Measurements from ENCODE around the gene CGREF1.
"Not testable (repeated sequence)": the region's sequence is repeated elsewhere in the genome, so short reads cannot be mapped to it uniquely, and the experiment has no call there.

The CGREF1 gene

DNA sequence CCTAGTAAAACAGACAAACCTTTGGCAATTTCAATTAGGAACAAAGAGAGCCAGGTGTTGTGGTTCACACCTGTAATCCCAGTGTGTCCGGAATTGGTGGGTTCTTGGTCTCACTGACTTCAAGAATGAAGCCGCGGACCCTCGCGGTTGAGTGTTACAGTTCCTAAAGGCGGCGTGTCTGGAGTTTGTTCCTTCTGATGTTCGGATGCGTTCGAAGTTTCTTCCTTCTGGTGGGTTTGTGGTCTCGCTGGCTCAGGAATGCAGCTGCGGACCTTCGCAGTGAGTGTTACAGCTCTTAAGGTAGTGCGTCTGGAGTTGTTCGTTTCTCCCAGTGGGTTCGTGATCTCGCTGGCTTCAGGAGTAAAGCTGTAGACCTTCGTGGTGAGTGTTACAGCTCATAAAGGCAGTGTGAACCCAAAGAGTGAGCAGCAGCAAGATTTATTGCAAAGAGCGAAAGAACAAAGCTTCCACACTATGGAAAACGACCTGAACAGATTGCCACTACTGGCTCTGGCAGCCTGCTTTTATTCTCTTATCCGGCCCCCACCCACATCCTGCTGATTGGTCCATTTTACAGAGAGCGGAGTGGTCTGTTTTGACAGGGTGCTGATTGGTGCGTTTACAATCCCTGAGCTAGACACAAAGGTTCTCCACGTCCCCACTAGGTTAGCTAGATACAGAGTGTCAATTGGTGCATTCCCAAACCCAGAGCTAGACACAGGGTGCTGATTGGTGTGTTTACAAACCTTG is 8.2 kb downstream of the CGREF1 start:
- not testable (repeated sequence) for DNase-seq

GRCh38 chr2:27109083-27109482 is 9.8 kb downstream of the CGREF1 start:
- DNase-seq, result no peak

- DNase-seq, result no peak
Measured at GRCh38 chr2:27108221-27108620, 10.7 kb downstream of the CGREF1 start.

DNA sequence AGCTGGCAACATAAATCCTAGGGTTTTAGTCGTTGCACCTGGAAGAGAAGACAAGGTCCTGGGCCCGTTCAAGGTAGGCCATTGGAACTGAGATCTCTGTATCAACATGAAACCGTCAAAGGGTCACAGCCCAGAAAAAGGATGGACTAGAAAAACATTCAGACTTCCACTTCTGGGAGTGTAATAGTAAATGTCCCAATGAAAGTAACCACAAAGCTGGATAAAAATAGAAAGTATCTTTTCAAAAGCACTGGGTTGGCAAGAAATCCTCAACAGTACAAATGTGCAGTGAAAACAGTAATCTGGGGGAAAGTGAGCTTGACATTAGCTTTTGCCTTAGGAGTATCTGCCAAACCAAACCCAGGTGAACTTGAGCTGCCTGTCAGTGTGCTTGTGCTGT is 12.9 kb downstream of the CGREF1 start:
- no peak for DNase-seq

DNA sequence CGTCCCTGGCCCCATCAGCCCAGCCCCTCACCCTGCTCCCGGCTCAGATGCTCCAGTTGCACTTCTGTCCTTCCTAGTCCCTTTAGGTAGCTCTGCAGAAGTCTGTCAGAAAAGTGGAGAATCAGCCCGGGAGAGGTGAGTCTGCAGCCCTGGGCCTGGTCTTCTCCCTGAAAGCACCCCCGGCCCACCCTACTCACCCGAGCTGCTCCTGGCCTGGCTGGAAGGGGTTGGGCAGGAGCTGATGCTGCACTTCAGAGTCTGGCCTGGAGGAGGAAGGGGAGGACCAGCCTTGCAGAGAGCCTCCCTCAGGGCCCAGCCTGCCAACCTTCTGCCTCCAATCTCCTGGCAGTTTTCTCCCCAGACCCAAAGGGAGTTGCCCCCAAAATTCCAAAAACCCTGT is 16.6 kb downstream of the CGREF1 start:
- no peak for DNase-seq

GRCh38 chr2:27100036-27100435 is 18.9 kb downstream of the CGREF1 start:
- no peak for DNase-seq

GRCh38 chr2:27099334-27099955 is 19.5 kb downstream of the CGREF1 start:
- DNase-seq, result no peak

DNA sequence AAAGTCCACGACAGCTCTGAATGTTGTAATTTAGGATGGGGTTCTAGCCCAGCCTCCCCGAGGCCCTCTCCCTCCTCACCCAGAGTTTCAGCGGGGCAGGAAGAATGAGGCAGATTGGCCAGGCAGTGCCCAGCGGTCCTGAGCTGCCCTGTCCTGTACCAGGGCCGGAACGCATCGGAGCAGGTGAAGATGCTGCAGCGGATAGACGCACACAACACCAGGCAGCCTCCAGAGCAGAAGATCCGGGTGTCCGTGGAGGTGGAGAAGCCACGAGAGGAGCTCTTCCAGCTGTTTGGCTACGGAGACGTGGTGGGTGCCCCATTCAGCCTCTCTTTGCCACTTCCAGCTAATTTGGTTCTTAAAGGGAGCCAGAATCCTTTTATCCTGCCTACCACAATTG is 21.6 kb downstream of the CGREF1 start:
- DNase-seq, result no peak

DNA sequence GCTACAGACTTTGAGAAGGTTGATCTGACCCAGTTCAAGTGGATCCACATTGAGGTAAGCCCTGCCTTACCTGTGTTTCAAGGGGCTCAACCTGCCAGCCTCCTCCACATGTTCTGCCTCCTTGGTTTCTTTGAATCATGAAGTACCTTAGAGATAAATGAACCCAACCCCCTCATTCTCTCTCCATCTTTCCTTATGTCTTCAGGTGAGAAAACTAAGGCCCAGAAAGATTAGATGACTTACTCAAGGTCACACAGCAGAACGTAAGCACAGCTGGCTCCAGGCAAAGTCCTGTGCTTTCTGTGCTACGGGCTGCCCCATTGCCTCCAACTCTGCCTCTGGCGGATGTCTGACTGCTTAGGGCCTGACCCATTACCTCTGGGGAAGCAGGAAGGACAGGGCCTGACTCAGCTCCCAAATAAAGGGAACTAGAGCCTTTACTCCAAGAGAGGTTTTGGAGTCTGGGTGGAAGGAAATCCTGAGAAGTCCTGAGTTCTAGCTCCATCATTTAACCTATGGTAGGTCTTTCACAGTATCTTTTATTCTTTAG is 22.1 kb downstream of the CGREF1 start:
- DNase-seq, result no peak

DNA sequence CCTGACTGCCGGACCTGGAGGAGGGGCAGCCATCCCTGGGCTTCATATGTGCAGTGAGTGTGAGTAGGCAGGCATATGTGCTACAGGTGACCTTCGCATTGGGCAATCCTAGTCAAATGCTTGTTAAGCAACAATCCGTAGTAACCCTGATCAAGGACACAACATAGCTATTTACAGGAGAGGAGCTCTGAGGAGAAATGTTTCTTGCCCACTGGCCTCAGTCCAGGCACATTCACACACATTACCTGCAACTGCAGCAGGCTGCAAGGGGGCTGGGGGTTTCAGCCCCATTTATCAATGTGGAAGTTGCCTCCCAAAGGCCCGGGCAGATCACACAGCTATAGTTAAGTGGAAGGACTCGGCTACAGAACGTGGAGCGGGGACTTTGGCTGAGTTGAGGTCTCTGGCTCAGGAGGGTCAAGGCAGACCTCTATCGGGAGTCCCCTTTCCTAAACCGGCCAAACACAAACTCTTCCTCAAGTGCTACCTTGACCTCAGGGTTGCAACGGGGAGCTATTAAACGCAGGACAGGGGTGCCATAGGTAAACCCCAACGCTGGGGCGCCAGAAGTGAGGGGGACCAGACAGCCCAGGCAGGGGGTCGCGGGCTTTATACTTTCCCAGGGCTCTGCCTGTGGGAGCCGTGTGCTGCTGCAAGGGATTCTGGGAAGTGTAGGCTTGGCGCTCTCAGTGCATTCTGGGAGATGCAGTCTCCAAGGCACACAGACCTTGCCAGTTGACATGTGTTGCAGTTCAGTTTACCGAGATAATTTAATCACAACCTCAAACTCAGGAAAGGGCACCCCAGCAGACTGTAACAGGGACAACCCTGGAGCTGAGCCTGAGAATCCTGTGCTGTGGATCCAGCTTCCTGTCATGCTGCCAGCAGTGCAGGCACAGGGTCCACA is 22.9 kb downstream of the CGREF1 start:
- peak in 1 of 2 donors; percentile 41 for DNase-seq

DNA sequence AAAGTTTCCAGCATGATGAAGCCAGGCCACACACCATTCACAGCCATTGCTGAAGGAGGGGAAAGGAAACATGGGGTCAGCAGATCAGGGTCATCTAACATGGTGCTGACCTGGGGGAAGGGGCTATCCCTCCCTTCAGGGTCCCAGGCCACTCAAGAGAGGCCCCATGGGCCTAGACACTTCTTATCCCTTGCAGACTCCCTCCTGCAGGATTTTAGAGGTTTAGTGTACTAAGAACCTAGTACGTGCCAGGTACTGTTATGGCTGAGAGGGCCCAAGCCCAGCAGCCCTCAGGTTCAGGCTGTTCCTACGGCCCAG is 23.5 kb downstream of the CGREF1 start:
- DNase-seq, result no peak

GRCh38 chr2:27094353-27094984 is 24.5 kb downstream of the CGREF1 start:
- DNase-seq, result no peak

- DNase-seq, result no peak
Measured at GRCh38 chr2:27093430-27094352, 25.2 kb downstream of the CGREF1 start.

DNA sequence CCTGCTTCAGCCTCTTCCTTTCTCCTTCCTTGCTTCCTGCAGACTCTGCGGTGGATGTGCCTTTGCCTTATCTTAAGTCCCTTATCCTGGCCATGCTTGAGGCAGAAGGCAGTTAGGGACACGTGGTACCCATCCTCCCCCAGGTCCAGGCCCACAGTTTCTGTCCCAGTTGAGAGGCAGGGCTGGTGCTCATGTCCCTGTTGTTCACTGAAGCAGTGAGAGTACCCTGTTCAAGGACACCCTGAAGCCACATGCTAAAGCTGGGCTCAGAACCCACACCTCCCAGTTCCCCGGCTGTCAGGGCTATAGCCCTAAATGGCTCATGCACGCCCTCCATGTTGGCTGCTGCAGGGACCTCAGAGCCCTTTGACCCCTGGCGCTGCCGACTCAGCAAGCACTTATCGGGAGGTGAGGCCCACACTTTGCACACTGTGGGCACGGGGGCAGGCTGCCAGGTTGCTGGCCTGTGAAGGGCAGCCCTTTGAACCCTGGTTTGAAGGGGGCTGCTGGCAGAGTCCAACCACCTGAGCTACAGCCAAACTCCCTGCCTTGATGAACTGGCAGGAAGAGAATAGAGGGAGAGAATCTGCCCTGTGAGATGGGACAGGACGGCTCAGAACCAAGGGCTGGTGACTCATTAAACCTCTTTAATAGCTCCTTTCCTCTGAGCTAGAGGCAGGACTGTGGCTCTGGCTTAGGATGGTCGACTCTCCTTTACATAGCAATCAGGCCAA is 26.1 kb downstream of the CGREF1 start:
- DNase-seq, result no peak

DNA sequence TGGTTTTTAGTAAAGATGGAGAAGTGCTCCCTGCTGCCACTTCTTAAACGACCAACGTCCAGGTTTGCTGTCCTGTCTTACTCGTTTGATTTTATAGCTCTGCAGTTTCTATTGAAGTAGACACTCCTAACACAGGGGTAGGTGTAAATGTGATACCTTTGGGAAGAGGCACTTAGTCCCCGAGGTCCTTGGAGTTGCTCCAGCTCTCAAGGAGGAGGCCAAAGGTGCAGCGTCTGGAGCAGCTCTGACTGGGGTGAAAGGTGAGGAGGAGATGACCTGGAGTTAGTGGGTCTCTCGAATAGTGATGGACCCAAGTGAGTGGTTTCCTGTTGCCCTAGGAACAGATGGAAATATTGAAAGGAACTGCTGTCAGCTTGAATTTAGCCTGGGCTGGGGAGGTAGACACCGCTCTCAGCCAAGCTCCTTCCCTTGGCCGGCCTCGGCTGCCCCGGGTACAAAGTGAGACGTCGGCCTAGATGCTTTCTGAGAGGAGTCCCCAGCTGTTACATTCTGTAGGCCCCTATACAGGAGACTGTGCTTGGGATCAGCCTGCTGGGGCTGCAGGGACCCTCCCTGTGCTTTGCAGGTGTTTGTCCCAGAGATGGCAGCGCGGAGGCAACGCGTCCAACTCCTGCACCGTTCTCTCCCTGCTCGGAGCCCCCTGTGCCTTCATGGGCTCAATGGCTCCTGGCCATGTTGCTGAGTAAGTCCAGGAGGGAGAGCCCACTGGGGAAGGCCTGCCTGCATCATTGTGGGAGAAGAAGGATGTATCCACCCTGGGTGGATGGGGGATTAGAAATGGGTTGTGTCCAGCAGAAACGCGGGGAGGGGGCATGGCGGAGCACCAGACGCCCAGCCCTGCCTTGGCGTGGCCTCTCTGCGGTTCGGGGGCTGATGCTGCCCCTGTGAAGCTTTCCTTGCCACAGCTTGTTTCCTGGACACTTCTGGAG is 26.9 kb downstream of the CGREF1 start:
- DNase-seq, result no peak

DNA sequence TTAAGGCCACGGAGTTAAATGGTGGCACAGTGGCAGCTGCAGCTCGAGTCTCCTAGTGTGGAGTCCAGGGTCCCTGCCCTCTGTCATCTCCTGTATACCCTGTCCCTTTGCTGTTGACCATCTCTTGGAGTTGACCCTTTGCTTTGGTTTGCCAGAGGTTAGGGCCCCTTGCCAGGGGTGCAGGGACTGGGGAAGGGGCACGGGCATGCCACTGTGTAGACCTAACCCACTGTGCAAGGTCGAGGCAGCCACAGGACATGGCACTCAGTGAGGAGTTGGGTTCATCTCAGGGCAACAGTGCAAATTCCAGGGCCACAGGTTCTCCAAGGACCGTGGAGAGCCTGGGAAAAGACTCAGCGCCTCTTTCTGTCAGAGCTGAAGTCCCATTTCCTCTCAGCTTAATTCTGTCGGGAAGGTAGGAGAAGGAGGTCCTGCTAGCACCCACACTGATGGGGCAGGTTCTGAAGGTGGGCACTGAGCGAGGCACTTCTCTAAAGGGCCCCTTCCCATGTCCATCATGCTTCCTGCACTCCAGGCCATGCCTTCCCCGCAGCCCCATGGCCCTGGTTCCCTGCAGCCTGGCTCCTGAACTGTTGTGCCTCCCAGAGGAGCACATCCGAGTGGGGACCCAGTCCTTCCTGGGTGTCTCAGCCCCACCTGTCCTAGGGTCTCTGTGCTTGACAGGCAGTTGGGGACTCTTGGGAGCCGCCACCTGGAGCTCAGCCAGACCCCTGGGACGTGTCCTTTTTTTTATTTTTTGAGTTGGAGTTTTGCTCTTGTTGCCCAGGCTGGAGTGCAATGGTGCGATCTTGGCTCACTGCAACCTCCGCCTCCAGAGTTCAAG is 29.6 kb downstream of the CGREF1 start:
- DNase-seq, result no peak

GRCh38 chr2:27088634-27089033 is 30.3 kb downstream of the CGREF1 start:
- no peak for DNase-seq

GRCh38 chr2:27087823-27088410 is 31.0 kb downstream of the CGREF1 start:
- DNase-seq, result no peak

Data from activated CD4-positive, alpha-beta T cell treated with anti-CD3 and anti-CD28 coated beads for 4 hours (primary cell).